Hepatocyte (in vitro differentiated cells): ENCODE measurements around the gene SLC30A7. TPM values are rescaled to one million over a fixed set of nuclear protein-coding genes. Genes with fewer than 3 reads are reported as not detected.
A peak's percentile ranks its signal among the peaks of the same experiment; 100 is the strongest.

Experiments used
- DNase-seq: peaks from one replicate; pipeline ENCODE4 v3.0.0-alpha.2; 2016; ENCODE audit warnings: low spot score
- H2AFZ ChIP-seq: fragments of 200-600 bp; sonication (generic); 2 replicates; pipeline ENCODE4 v1.6.0; 2016; ENCODE audit warnings: antibody characterized with exemption, mild to moderate bottlenecking
- H3K27ac ChIP-seq: fragments of 200-600 bp; sonication (generic); 2 replicates; pipeline ENCODE4 v1.5.1; 2016; ENCODE audit warnings: mild to moderate bottlenecking
- H3K27me3 ChIP-seq: fragments of 200-600 bp; sonication (generic); 2 replicates; pipeline ENCODE4 v1.6.1; 2016
- H3K36me3 ChIP-seq: fragments of 200-600 bp; sonication (generic); replicated peaks from 2 replicates; pipeline ENCODE4 v1.5.1; 2016; ENCODE audit warnings: low read depth; ENCODE audit not compliant: insufficient read depth
- H3K4me1 ChIP-seq: fragments of 200-600 bp; sonication (generic); 2 replicates; pipeline ENCODE4 v1.5.1; 2016; ENCODE audit warnings: mild to moderate bottlenecking, moderate library complexity; ENCODE audit not compliant: insufficient read depth
- H3K4me2 ChIP-seq: fragments of 200-600 bp; sonication (generic); 2 replicates; pipeline ENCODE4 v1.6.0; 2016
- H3K4me3 ChIP-seq: fragments of 200-600 bp; sonication (generic); 2 replicates; pipeline ENCODE4 v1.5.1; 2016; ENCODE audit warnings: mild to moderate bottlenecking
- H3K79me2 ChIP-seq: fragments of 200-600 bp; sonication (generic); 2 replicates; pipeline ENCODE4 v1.6.0; 2017; ENCODE audit warnings: mild to moderate bottlenecking
- H3K9me2 ChIP-seq: fragments of 200-600 bp; sonication (generic); replicated peaks from 2 replicates; pipeline ENCODE4 v1.6.0; 2017; ENCODE audit warnings: mild to moderate bottlenecking; ENCODE audit not compliant: insufficient read depth
- H3K9me3 ChIP-seq: fragments of 200-600 bp; sonication (generic); 2 replicates; pipeline ENCODE4 v1.5.1; 2016; ENCODE audit warnings: low read depth, mild to moderate bottlenecking
- H4K20me1 ChIP-seq: fragments of 200-600 bp; sonication (generic); 2 replicates; pipeline ENCODE4 v1.6.0; 2016; ENCODE audit warnings: mild to moderate bottlenecking; ENCODE audit not compliant: insufficient read depth, poor library complexity, severe bottlenecking
- CTCF ChIP-seq: fragments of 200-600 bp; sonication (generic); IDR thresholded peaks from 2 replicates; pipeline ENCODE4 v1.5.1; 2016; ENCODE audit warnings: antibody characterized with exemption, mild to moderate bottlenecking; ENCODE audit not compliant: poor library complexity
- EZH2 ChIP-seq: fragments of 200-600 bp; sonication (generic); IDR thresholded peaks from 2 replicates; pipeline ENCODE4 v1.6.1; 2016; ENCODE audit warnings: antibody characterized with exemption, mild to moderate bottlenecking, borderline replicate concordance
- EZH2phosphoT487 ChIP-seq: fragments of 200-600 bp; sonication (generic); IDR thresholded peaks from one replicate; pipeline ENCODE4 v1.6.1; 2018; ENCODE audit warnings: antibody characterized with exemption, mild to moderate bottlenecking, low read depth, moderate library complexity; ENCODE audit not compliant: unreplicated experiment, severe bottlenecking
- WGBS: methylation state at CpG from one replicate; pipeline ENCODE4 v1.1.6; 2016; ENCODE audit warnings: low lambda C conversion rate; ENCODE audit errors: missing lambda C conversion rate; 5-methylcytosine and 5-hydroxymethylcytosine counted together
- polyA plus RNA-seq: library from polyadenylated mRNA; unstranded; fragments of >200 nt; fragmentation: Nextera tagmentation; extraction: Ambion mirVana; gene quantifications from 2 replicates; pipeline ENCODE4 v1.2.1, GENCODE V29; 2016
- total RNA-seq: library from RNA; depleted of rRNA; stranded (reverse); fragments of >200 nt; gene quantifications from 2 replicates; pipeline ENCODE4 v1.2.3, GENCODE V29; 2014

The SLC30A7 gene
- total and polyA plus RNA-seq, 2 experiments from 2014 or later, result 23.0 to 61.9 TPM

GRCh38 chr1:101003012-101003650 is 107.2 kb downstream of the SLC30A7 start:
- H3K4me1 ChIP-seq, result peaks cover 7% of the 10 kb centered on the region
- H3K9me3 ChIP-seq, result no peaks in the 10 kb centered on the region
- no peak for TF ChIP-seq EZH2
- no peak for TF ChIP-seq EZH2phosphoT487
- no peak for TF ChIP-seq CTCF
- H3K79me2 ChIP-seq, result no peaks in the 10 kb centered on the region
- H3K27ac ChIP-seq, result no peak overlapping the region
- DNase-seq, result no peak
- no peaks in the 10 kb centered on the region for H3K27me3 ChIP-seq
- H3K9me2 ChIP-seq, result no peaks in the 10 kb centered on the region
- H3K36me3 ChIP-seq, result no peaks in the 10 kb centered on the region
- no peaks in the 10 kb centered on the region for H4K20me1 ChIP-seq
- H3K4me3 ChIP-seq, result no peak overlapping the region
- H3K4me2 ChIP-seq, result no peak overlapping the region
- no peak overlapping the region for H2AFZ ChIP-seq
- WGBS, result 85% methylated on average over 1 of the region's 1 CpG

GRCh38 chr1:101004061-101004460 is 108.2 kb downstream of the SLC30A7 start:
- no peak overlapping the region for H2AFZ ChIP-seq
- H3K9me3 ChIP-seq, result no peaks in the 10 kb centered on the region
- H3K27ac ChIP-seq, result no peak overlapping the region
- H3K4me1 ChIP-seq, result peaks cover 7% of the 10 kb centered on the region
- 43% methylated on average over 1 of the region's 1 CpG for WGBS
- TF ChIP-seq EZH2phosphoT487 (no peak), EZH2 (no peak), CTCF (no peak)
- no peak overlapping the region for H3K4me2 ChIP-seq
- no peaks in the 10 kb centered on the region for H3K36me3 ChIP-seq
- DNase-seq, result peak; percentile 13
- no peaks in the 10 kb centered on the region for H3K9me2 ChIP-seq
- no peaks in the 10 kb centered on the region for H4K20me1 ChIP-seq
- no peaks in the 10 kb centered on the region for H3K79me2 ChIP-seq
- no peak overlapping the region for H3K4me3 ChIP-seq
- H3K27me3 ChIP-seq, result no peaks in the 10 kb centered on the region

- H3K27me3 ChIP-seq, result no peaks in the 10 kb centered on the region
- no peak overlapping the region for H3K4me2 ChIP-seq
- H3K4me1 ChIP-seq, result peaks cover 7% of the 10 kb centered on the region
- no peaks in the 10 kb centered on the region for H3K79me2 ChIP-seq
- H2AFZ ChIP-seq, result no peak overlapping the region
- no peaks in the 10 kb centered on the region for H3K9me3 ChIP-seq
- peak overlapping the region; percentile 10 for H3K27ac ChIP-seq
- no peaks in the 10 kb centered on the region for H4K20me1 ChIP-seq
- no peak for TF ChIP-seq CTCF
- no peak for TF ChIP-seq EZH2phosphoT487
- no peak for TF ChIP-seq EZH2
- no peaks in the 10 kb centered on the region for H3K9me2 ChIP-seq
- H3K4me3 ChIP-seq, result no peak overlapping the region
- H3K36me3 ChIP-seq, result no peaks in the 10 kb centered on the region
- 79% methylated on average over 3 of the region's 3 CpGs for WGBS
- DNase-seq, result no peak
Measured at GRCh38 chr1:101004670-101005069, 108.8 kb downstream of the SLC30A7 start.
